GM18499 (cell line): ENCODE measurements around the gene ADAMTSL3.

Source experiments
- ATAC-seq: cut with Tn5 transposase; IDR thresholded peaks from one replicate; pipeline ENCODE4 v1.9.1; 2021; ENCODE audit warnings: moderate number of reproducible peaks; ENCODE audit not compliant: insufficient read depth, unreplicated experiment

The ADAMTSL3 gene

DNA sequence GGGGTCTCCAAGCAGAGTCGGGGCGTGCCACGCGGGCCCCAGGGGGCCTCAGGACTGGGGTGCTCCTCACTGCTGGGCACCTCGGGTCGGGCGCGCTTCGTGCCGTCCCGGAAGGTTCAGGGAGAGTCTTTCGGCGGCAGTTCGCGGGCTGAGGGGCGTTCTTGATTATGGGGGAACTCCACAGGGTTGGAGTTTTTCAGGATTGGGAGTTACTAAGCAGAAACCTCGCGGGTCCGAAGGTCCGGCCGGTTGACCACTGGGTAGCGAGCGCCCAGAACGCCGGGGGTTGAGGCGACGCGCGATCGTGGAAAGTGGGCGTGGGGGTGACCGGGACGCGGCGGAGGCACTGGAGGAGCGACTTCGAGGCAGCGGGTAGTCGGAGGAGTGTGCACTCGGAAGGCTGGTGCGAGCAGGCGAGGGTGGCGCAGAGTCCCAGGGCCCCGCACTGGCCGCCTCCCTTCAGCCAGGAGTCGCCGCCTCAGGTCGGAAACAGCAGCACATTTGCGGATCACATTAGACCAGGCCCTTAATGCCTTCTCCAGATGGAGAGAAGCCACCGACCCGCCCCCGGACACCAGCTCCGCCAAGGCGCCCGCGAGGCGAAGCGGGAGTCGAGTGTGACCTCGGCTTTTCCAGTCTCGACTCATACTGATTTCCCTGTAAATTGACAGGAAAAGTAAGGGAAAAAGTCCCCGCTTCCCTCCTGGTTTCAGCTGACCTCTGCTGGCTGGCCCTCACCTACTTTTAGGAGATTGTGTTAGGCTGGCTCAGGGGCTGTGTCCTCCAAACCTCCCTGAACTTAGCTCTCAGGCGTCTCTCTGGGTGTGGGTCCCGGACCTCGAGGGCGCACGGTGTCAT lies 685 bp downstream of the ADAMTSL3 start:
- ATAC-seq = no peak

DNA sequence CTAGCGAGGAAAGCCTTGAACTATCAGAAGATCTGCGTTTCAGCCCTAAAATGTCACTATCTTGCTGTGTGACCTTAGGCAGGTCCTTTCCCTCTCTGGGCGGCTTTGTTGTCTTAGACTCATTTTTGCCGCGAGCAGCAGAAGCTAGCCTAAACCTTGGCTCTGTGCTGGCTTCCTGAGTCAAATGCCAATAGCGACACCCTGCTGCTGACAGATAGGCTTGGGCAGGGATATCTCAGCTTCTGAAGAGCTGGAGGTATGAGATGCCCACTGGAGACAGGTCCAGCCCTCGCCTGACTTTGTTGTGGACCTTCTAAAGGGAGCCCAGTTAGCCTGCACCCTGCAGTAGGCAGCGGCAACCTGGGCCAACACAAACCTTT lies 1.3 kb downstream of the ADAMTSL3 start:
- no peak for ATAC-seq

DNA sequence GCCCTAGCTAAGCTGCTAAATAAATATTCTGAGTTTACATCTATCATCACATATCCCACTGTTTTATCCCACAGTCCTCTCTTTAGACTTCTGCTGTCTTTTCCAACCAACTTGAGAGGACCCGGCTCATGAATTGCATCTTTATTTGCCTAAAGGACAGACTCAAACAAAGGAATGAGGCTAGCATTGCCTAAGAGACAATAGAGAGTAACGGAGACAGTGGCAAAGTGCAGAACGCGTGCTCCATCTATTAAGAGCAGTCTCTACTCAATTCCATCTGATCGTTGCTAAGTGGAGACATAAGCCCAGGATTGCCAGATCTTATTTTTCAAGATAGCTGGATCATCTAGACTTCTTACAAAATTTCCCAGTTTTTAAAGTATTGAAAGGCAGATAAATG lies 2.3 kb downstream of the ADAMTSL3 start:
- no peak for ATAC-seq

DNA sequence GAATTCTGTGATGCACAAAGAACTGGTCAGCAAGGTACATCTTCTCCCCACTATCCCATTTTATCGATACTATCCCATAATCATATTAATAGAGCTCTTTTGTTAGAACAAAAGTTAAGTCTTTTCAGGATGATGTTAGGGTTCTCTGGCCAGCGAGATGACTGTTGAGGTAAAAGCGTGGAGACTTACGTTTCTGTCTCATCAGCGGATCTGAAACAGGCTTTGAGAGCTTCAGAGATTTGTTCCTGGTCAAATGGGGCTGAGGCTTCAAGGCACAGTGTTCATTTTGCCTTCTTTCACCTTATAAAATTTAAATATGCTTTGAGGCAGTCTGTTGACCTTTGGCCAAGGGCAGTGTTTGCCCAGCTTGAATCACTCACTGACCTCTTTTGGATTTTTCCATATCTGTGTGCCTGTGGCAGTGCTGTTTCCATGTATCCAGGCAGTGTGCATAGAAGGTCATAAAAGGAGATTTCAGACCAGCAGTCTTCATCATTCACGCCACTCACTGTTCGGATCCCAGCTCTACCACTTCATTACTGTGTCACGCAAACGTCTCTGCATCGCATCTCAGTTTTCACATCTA lies 3.1 kb downstream of the ADAMTSL3 start:
- ATAC-seq = no peak

DNA sequence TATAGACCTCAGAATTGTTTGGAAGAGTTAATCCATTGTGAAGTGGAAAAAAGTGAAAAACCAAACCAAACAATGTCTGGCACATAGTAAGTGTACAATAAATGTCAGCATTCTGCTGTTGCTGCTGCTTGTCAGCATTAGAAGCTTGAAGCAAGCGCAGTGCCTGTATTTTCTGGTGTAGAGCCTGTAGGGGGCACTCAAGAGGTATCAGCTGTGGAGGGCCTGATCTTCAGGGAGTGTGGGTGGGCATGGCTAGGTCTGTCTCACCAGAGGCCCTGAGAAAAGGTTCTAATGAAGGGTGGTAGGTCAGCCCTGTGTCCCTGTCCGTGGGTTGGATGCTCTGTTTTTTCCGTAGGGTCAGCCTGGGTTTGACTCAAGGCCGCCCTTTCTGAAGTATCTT lies 3.6 kb downstream of the ADAMTSL3 start:
- ATAC-seq = no peak

DNA sequence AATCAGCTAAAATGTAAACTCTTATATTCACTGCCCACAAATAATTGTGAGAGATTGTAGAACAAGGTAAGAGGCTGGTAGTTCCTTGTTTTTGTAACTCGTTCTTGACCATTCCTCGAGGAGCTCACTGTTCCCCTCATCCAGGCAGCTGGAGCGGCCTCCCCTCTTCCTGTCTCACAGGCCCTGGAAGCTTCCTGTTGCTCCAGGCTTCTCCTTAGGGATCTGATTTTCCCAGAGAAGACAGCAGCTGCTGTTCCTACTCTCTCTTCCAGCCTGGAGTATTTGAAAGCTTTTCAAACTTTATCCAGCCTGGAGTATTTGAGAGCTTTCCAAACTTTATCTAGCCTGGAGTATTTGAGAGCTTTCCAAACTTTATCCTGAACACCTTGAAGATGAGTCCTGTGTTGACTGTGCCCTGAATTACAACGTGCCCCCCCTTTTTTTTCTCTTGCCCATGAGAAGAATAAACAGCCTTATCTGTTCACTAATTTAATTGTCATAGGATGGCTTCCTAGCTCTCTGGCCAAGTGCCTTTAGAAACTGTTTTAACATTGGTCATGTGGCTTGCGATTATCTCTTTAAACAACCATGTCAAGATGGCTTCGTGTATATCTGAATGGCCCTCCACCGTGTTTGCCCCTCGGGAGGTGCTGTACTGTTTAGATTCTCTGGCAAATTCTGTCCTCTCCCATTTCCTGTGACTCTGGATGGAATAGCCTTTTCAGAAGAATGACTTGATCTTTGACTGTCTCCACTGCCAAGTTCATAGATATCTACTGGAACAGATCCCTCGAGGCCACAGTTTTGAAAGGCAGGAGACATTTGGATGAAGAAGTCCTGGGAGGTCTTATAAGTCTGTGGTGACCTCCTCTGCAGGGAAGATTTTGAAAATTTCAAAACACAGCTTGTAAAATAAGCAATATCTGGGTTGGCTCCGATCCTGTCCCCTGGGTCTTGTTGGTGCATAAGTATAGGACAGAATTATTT lies 4.8 kb downstream of the ADAMTSL3 start:
- ATAC-seq = no peak

DNA sequence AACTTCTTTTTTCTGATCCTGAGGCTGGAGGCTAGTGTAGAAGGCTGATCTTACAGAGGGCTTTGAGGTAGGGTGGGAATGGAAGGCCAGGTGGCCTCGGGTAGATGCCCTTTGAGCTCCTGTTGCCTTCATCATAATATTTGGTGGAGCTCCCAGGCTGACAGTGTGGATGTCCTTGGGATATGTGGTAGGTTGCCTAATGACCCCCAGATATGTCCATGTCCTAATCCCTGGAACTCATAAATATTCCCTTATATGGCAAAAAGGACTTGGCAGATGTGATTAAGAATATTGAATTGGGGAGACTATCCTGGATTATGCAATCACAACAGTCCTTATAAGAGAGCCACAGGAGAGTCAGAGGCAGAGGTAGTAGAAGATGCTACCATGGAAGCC lies 5.5 kb downstream of the ADAMTSL3 start:
- no peak for ATAC-seq

DNA sequence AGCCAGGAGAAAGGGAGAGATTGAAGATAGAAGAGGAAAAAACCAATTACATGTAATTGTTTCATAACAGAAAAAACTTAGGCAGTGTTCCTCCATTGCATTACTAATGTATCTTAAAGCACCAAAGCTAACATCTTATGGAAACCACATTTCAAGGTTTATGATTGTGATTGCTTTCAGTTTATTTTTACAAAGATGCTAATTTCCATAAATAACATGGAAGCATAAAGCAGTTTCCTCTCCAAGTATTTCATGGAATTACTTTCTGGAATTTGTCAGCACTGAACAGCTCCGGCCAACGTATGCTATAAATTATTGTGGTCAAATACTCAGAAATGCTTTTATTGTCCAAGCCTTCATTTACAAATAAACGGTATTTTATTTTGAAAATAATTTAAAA lies 11.6 kb downstream of the ADAMTSL3 start:
- no peak for ATAC-seq

DNA sequence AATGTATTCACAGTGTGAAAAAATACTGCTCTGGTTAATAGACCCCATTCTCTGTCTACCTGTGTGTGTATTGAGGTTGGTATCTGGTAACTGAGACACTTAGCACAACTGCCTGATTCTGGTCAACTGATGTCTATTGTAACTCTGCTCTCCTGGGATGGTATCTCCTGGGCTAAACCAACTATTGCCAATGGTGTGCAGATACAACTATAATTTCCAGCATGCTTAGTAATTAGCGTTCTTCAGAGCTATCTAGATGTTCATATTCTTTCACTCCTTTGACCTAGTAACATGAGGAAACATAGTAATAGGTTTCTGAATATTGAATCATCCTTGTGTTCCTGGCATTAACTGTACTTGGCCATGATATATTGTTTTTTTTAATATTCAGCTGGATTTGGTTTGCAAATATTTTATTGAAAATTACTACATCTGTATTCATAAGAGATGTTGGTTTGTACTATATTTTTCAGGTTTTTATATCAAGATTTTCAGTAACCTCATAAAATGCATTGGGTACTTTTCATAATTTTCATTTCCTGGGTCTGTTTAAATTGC lies 16.8 kb downstream of the ADAMTSL3 start:
- ATAC-seq = no peak

DNA sequence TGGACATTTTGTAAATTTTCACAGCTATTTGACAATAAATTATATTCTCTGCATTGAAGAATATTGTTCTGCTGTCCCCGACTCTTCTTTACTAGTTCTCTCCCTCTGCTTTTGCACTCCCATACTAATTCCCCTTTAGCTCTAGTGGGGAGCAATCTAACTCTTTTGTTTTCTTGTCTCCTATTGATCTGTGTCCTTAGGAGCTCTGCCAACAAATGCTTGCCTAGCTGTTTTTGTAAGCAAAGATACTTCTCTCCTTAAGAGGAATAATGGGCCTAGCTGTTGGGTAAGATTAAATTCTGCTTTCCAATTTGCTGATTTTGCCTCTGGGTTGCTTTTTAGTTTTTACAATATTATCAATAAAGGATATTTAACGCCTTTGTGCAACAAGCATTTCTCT lies 17.7 kb downstream of the ADAMTSL3 start:
- ATAC-seq = no peak

DNA sequence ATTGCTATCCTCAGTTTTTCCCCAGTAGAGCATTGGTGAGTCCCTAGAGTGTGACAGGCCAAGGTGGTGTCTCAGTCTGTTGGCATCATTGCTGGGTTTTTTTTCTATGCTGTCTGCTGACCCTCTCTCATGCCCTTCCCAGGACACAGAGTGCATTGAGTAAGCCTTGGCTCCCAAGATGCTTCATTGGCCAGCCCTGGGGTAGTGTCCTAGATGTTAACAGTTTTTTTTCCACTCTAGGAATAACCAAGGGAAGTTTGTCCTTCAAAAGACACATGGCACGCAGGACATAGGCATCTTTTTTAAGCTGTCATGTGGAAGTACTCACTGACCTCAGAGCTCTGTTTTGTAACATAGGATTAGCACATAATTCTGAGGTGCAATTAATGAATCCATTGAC lies 19.5 kb downstream of the ADAMTSL3 start:
- ATAC-seq = no peak

DNA sequence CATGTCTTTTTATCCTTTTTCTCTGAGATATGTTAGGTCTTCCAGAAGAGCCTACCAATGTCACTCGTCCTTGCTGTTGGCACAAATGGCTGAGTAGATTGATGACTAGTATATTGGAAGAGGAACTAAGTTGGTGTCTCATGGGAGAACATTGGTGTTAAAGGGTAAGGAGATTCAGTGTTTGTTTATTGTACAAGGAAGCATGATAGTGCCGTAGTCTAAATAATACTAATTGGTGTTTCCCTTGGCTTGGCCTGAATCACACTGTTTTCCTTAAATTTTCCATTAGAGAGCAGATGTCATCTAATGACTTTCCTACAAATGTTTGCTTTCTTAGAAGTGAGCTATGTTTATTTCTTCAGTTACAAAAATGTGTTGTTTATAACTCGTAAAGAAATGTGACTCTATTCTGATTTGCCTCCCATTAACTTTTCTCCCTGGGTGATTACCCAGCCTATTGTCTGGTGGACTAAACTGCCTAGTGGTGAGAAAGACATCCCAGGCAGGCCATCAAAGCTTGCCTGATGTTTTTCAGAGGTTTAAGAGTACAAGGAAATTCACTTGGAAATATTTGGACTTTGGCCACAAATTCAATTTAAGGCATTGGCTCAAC lies 28.7 kb downstream of the ADAMTSL3 start:
- ATAC-seq = no peak

DNA sequence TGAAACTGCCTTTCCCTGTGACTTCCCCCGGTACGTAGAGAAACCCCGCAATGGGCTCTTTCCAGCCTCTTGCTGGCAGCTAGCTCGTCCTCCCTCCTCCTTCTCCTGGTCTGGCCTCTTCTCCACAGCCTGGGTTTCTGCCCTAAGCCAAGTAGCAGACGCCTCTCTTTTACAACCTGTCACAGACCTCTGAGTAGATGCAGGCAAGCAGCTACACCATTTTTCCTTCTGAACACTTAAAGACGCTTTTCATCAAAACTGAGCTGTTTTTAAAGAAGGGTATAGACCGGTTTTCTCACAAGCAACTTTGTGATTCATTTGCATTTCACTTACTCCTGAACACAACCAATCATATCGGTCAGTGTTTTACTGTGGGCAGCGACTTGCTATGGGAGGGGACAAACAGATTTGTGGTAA lies 32.0 kb downstream of the ADAMTSL3 start:
- no peak for ATAC-seq

DNA sequence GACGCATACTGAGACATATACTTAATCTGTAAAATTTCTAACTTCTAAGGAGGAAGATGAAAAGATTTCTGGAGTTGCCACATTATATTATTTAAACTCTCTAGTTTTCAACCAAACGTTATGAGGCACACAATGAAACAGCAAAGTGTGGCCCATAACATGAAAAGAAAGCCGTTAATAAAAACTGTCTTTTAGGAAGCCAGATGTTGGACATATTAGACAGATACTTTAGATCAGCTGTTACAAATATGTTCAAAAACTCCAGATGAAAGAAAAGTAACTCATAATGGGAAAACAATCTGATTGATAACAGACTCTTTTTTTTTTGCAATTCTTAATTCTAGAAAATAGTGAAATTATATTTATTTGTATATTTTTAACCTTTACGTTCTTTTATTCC lies 34.3 kb downstream of the ADAMTSL3 start:
- ATAC-seq = no peak

DNA sequence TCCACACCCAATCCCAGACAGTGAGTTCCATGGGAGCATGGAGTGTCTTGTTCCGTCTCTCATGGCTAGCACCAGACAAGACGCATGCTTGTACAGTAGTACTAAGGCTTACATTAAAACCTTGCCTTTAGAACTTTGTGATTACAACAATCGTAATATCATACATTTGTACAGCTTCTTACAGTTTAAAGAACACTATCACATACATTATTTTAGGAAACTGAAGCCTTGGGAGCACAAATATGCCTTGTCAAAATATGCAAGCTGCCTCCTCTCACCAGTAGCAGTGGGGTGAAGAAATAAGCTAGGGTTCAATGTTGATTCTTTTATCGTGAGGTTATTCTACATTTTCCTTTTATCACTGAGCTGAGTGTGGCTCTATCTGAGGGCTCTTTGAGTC lies 36.8 kb downstream of the ADAMTSL3 start:
- no peak for ATAC-seq

DNA sequence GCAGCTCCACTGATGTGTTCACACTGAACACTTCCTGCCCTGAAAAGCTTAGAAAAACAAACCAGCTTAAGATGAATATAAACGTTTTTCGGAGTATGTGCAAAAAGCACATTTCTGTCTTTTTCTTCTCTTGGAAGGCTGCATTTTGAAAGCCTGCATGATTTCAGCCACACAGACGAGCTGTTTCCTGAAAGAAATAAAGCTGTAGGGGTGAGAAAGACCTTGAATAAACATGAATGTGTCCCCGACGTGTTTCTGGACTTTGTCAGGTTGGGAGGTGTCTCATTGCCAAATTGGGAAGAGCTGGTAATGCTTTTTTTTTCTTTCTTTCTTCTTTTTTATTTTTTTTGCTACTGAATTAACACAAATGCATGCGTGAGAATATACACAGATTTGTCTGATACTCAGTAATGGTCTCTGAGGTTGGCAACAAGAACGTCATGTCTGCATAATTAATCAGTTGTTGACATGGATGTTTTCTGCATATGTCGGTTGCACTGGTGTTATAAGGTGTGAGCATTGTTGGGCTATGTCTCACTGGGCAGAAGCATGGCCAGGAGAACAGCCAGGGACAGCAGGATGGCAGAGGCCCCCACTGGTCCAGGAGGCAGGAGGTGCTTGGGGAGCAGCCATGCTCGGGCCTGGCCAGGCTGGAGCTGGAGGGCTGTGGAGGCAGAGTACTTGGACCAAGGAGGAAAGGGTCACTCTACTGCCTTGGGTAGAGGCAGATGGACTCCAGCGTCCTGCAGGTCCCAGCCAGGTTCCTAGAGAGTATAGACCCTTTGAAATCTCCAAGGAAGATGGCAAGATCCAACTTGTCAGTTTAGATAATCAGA lies 39.0 kb downstream of the ADAMTSL3 start:
- no peak for ATAC-seq

DNA sequence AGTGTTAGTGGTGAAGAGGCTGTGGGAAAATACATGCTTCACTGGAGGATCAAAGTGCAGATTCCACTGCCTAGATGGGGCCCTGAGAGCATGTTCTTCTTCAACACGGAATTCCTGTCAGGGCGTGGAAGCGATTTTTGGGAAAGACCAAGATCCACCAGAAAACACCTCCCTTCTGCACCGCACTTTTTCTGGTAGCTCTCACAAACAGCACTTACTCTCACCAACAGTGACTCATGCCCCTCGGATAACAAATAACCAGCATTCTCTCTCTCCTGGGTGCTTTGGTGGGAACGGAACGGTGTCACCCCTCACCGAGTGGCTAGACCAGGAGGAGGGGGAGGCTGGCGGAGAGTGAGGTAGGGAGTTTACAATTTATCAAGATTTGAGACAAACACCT lies 40.1 kb downstream of the ADAMTSL3 start:
- ATAC-seq = no peak

DNA sequence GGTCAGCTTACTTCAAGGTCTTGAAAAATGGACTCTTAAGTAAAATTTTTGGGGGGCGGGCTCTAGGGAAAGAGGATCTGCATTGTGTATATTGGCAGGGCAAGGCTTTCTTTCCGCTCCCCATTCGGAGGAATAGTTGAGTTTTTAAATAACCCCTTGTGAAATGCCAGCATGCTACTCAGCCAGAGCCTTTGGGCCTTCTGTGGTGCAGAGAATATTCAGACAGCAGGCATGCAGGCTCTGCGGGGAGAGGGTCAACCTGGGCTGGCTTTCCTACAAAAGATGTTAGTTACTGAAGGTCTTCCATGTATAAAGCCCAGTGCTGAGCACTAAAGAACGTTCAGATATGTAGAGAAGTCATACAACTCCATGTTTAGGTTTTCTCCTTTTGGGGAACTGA lies 40.6 kb downstream of the ADAMTSL3 start:
- ATAC-seq = no peak

DNA sequence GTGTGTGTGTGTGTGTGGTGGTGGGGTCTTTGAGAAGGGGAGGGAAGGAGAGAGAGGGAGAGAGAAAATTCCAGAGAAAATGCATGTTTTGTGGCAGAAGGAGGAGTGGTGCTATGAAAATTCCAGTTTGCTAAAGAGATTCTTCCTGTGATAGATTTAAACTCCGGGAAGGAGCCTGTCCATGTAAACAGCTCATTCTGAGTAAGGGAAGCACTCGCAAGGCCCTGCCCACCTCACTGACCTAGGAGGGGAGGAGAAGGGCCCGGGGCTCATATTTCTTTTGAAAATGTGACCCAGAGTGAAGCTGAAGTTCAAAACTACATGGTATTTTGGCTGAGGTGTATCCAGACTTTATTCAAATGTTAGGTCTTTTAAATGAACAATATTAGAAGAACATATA lies 41.3 kb downstream of the ADAMTSL3 start:
- no peak for ATAC-seq
